Tibial artery (tissue), 4 donors: ENCODE data around the gene CPED1.
"Not testable (repeated sequence)": the region's sequence is repeated elsewhere in the genome, so short reads cannot be mapped to it uniquely, and the experiment has no call there.

Experiments
- DNase-seq, 2 donors: peaks; one replicate each; pipeline ENCODE4 v3.0.0-alpha.2; 2019
- H3K27ac ChIP-seq, 2 donors: fragments of 200-600 bp; sonication (generic) in 1 of 2; 1 replicate in 1 of 2; 2 replicates in 1 of 2; pipeline ENCODE4 v1.5.1; 2018 to 2019; ENCODE audit warnings: mild to moderate bottlenecking in 1 of 2
- H3K27me3 ChIP-seq, 2 donors: fragments of 200-600 bp; sonication (generic) in 1 of 2; one replicate each; pipeline versions ENCODE4 v1.5.1 to v1.6.0; 2016 to 2019
- H3K36me3 ChIP-seq, 3 donors: fragments of 200-600 bp; sonication (generic) in 2 of 3; one replicate each; pipeline ENCODE4 v1.5.1; 2016 to 2019; ENCODE audit warnings: mild to moderate bottlenecking in 2 of 3
- H3K4me1 ChIP-seq, 4 donors: fragments of 200-600 bp; sonication (generic) in 2 of 4; 1 replicate in 3 of 4; 2 replicates in 1 of 4; pipeline ENCODE4 v1.5.1; 2016 to 2019
- H3K4me3 ChIP-seq, 2 donors: fragments of 200-600 bp; sonication (generic) in 1 of 2; 1 replicate in 1 of 2; 2 replicates in 1 of 2; pipeline ENCODE4 v1.5.1; 2018 to 2019; ENCODE audit warnings: mild to moderate bottlenecking in 2 of 2
- H3K9me3 ChIP-seq, 3 donors: fragments of 200-600 bp; sonication (generic) in 1 of 3; one replicate each; pipeline ENCODE4 v1.5.1; 2016 to 2019
- CTCF ChIP-seq, 2 experiments: fragments of 200-600 bp in 1 of 2; fragments of 450-650 bp in 1 of 2; IDR thresholded peaks; one replicate each; pipeline ENCODE4 v1.5.1; 2017 to 2019; ENCODE audit warnings: antibody characterized with exemption in 2 of 2, mild to moderate bottlenecking in 1 of 2, moderate library complexity in 1 of 2
- intact Hi-C: fragments of 100-400 bp; cut with DNase I; formaldehyde crosslinking; loops from one replicate; pipeline ENCODE4 v1.15.0; 2023; ENCODE audit warnings: low total_unique reads

CPED1 gene

GRCh38 chr7:121109145-121109544, 120.6 kb downstream of the CPED1 start:
- H3K27ac ChIP-seq, result no peak overlapping the region
- intact Hi-C loops, result no loop called here
- H3K9me3 ChIP-seq, result no peaks in the 10 kb centered on the region
- TF ChIP-seq CTCF (IDR thresholded peaks at IDR 0.05), result no peak
- peaks cover 0 to 8% (median 7%) of the 10 kb centered on the region in 3 donors for H3K36me3 ChIP-seq
- H3K4me1 ChIP-seq, result peaks cover 0 to 11% (median 0%) of the 10 kb centered on the region in 4 donors
- H3K4me3 ChIP-seq, result no peak overlapping the region
- no peak for DNase-seq
- H3K27me3 ChIP-seq, result no peaks in the 10 kb centered on the region

DNA sequence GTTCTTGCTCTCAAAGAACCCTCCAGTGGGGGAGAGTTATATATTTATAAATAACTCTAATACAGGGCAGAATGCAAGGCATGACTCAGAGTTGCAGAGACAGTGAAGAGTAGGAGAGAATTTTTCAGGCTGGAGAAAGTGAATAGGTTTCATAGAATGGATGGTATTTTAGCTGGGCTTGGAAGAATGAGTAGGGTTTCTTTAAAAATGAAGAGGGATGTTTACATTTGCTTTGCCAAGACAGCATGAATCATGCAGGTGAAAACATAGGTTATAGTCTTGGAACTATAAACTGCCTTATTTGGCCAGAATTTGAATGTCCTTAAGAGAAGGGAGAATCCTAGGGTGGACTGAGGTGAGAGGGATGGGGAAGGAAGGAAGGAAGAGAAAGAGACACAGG, 124.8 kb downstream of the CPED1 start:
- intact Hi-C loops, result loop anchor here (2.0 kb wide), 1 partner anchor 130 kb away; no protein-coding TSS in a partner anchor
- no peaks in the 10 kb centered on the region for H3K4me1 ChIP-seq
- no peak for TF ChIP-seq CTCF (IDR thresholded peaks at IDR 0.05)
- no peak for DNase-seq
- no peaks in the 10 kb centered on the region for H3K27me3 ChIP-seq
- H3K27ac ChIP-seq, result no peak overlapping the region
- peaks cover 0 to 8% (median 7%) of the 10 kb centered on the region in 3 donors for H3K36me3 ChIP-seq
- H3K9me3 ChIP-seq, result no peaks in the 10 kb centered on the region
- no peak overlapping the region for H3K4me3 ChIP-seq

DNA sequence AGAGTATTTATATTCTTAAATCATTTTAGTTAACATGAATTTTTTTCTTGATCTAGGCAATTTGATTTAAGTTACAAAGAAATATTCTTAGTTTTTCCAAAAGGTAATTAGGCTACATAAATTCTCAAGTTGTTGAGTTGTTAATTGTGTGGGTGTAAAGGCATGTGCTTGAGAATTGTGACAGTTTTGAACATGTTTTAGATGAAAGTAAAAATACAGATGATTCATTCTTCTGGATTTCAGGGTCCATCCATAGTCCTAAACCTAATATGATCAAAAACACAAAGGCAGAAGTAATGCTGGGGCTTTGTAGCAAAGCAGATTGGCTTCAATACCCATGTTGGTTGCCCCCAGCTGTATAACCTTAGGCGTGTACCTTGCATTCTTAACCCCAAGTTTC, 127.9 kb downstream of the CPED1 start:
- H3K36me3 ChIP-seq, result no peaks in the 10 kb centered on the region
- no peak for DNase-seq
- no peaks in the 10 kb centered on the region for H3K4me1 ChIP-seq
- intact Hi-C loops, result no loop called here
- H3K27me3 ChIP-seq, result no peaks in the 10 kb centered on the region
- H3K9me3 ChIP-seq, result no peaks in the 10 kb centered on the region
- no peak overlapping the region for H3K27ac ChIP-seq
- no peak overlapping the region for H3K4me3 ChIP-seq
- no peak for TF ChIP-seq CTCF (IDR thresholded peaks at IDR 0.05)

GRCh38 chr7:121119047-121119446, 130.5 kb downstream of the CPED1 start:
- no peaks in the 10 kb centered on the region for H3K9me3 ChIP-seq
- no peak for TF ChIP-seq CTCF (IDR thresholded peaks at IDR 0.05)
- no peak overlapping the region for H3K27ac ChIP-seq
- DNase-seq, result no peak
- no peak overlapping the region for H3K4me3 ChIP-seq
- H3K36me3 ChIP-seq, result no peaks in the 10 kb centered on the region
- no peaks in the 10 kb centered on the region for H3K4me1 ChIP-seq
- intact Hi-C loops, result no loop called here
- H3K27me3 ChIP-seq, result no peaks in the 10 kb centered on the region

- intact Hi-C loops, result no loop called here
- no peak overlapping the region for H3K27ac ChIP-seq
- H3K36me3 ChIP-seq, result peaks cover 10 to 11% (median 11%) of the 10 kb centered on the region in 3 donors
- no peak for DNase-seq
- H3K4me1 ChIP-seq, result no peaks in the 10 kb centered on the region
- no peaks in the 10 kb centered on the region for H3K9me3 ChIP-seq
- H3K27me3 ChIP-seq, result no peaks in the 10 kb centered on the region
- TF ChIP-seq CTCF (IDR thresholded peaks at IDR 0.05), result no peak
- H3K4me3 ChIP-seq, result no peak overlapping the region
These were observed 134.5 kb downstream of the CPED1 start for GRCh38 chr7:121123032-121123431.

- intact Hi-C loops, H3K27me3 ChIP-seq, DNase-seq, H3K9me3 ChIP-seq, H3K4me1 ChIP-seq, H3K27ac ChIP-seq, H3K4me3 ChIP-seq: not testable (repeated sequence)
- H3K36me3 ChIP-seq, result peaks cover 12 to 21% (median 16%) of the 10 kb centered on the region in 3 donors
These were observed 136.9 kb downstream of the CPED1 start for GRCh38 chr7:121125454-121125853.
